Measurements from ENCODE around the gene RGS19.

The RGS19 gene

GRCh38 chr20:64107736-64108457 lies 28.6 kb upstream of the RGS19 start:
- DNase-seq: no peak

GRCh38 chr20:64106981-64107735 lies 27.8 kb upstream of the RGS19 start, which contains the start of gene NPBWR2:
TSS of gene NPBWR2 (minus strand) at chr20:64107565. CDS start at chr20:64106831, 734 bp downstream.
- DNase-seq: no peak

- no peak for DNase-seq
These were observed 27.2 kb upstream of the RGS19 start for GRCh38 chr20:64106435-64106961.

- DNase-seq: no peak
These were observed 26.6 kb upstream of the RGS19 start for GRCh38 chr20:64105846-64106434.

- DNase-seq: no peak
These were observed 25.5 kb upstream of the RGS19 start for GRCh38 chr20:64104667-64105451.

- no peak for DNase-seq
These were observed 24.8 kb upstream of the RGS19 start for GRCh38 chr20:64103871-64104666.

- peak in 1 of 5 donors; percentile 14 for DNase-seq
These were observed 23.5 kb upstream of the RGS19 start for GRCh38 chr20:64102647-64103354.

- peak; percentile 37 to 60 (median 57) for DNase-seq
These were observed 22.7 kb upstream of the RGS19 start for GRCh38 chr20:64101731-64102621.

GRCh38 chr20:64100946-64101688 lies 21.8 kb upstream of the RGS19 start:
- no peak for DNase-seq

GRCh38 chr20:64100566-64100888 lies 21.2 kb upstream of the RGS19 start:
- DNase-seq: no peak

GRCh38 chr20:64099880-64100565 lies 20.7 kb upstream of the RGS19 start:
- DNase-seq: peak in 1 of 5 donors; percentile 54

- no peak for DNase-seq
These were observed 19.9 kb upstream of the RGS19 start for GRCh38 chr20:64099086-64099786.

GRCh38 chr20:64098471-64099013 lies 19.2 kb upstream of the RGS19 start:
- no peak for DNase-seq

- no peak for DNase-seq
These were observed 17.2 kb upstream of the RGS19 start for GRCh38 chr20:64096535-64096934.

GRCh38 chr20:64095927-64096326 lies 16.6 kb upstream of the RGS19 start:
- DNase-seq: no peak

- no peak for DNase-seq
These were observed 16.1 kb upstream of the RGS19 start for GRCh38 chr20:64095455-64095854.

- no peak for DNase-seq
These were observed 13.7 kb upstream of the RGS19 start for GRCh38 chr20:64093013-64093503.

Data from T-helper 1 cell (primary cell).